Measurements from ENCODE around the gene NT5C2. TPM values are rescaled to one million over a fixed set of nuclear protein-coding genes. Genes with fewer than 3 reads are reported as not detected.

Gene NT5C2
- polyA plus RNA-seq, 3 donors = 16.5 to 60.6 (median 36.3) TPM

GRCh38 chr10:103109821-103110220 is 83.3 kb downstream of the NT5C2 start:
- WGBS, 3 donors = 60 to 90% (median 71%) methylated on average over 2 of the region's 2 CpGs
- no peak overlapping the region for H3K27ac ChIP-seq (ENCODE audit: low read depth, low read length)

- H3K27ac ChIP-seq (ENCODE audit: low read depth, low read length) = no peak overlapping the region
Observed at GRCh38 chr10:103106539-103106938, 86.5 kb downstream of the NT5C2 start.

GRCh38 chr10:103105462-103105861 is 87.6 kb downstream of the NT5C2 start:
- no peak overlapping the region for H3K27ac ChIP-seq (ENCODE audit: low read depth, low read length)
- WGBS, 3 donors = 91 to 97% (median 91%) methylated on average over 1 of the region's 1 CpG

- WGBS, 3 donors = 41 to 45% (median 42%) methylated on average over 2 of the region's 2 CpGs
Observed at GRCh38 chr10:103104721-103105120, 88.4 kb downstream of the NT5C2 start.

GRCh38 chr10:103103989-103104388 is 89.1 kb downstream of the NT5C2 start:
- no peak overlapping the region for H3K27ac ChIP-seq (ENCODE audit: low read depth, low read length)
- WGBS, 3 donors = 86 to 97% (median 94%) methylated on average over 2 of the region's 2 CpGs

More at GRCh38 chr10:103104721-103105120, 88.4 kb downstream of the NT5C2 start:
- no peak overlapping the region for H3K27ac ChIP-seq (ENCODE audit: low read depth, low read length)

- H3K27ac ChIP-seq (ENCODE audit: low read depth, low read length) = no peak overlapping the region
- WGBS, 3 donors = 86 to 98% (median 91%) methylated on average over 3 of the region's 3 CpGs
Observed at GRCh38 chr10:103102195-103102594, 90.9 kb downstream of the NT5C2 start.

GRCh38 chr10:103100620-103101019 is 92.5 kb downstream of the NT5C2 start:
- WGBS, 3 donors = 71 to 83% (median 82%) methylated on average over 2 of the region's 2 CpGs
- H3K27ac ChIP-seq (ENCODE audit: low read depth, low read length) = no peak overlapping the region

- no peak overlapping the region for H3K27ac ChIP-seq (ENCODE audit: low read depth, low read length)
Observed at GRCh38 chr10:103098240-103098639, 94.8 kb downstream of the NT5C2 start.

- 59 to 85% (median 85%) methylated on average over 3 of the region's 3 CpGs for WGBS, 3 donors
- no peak overlapping the region for H3K27ac ChIP-seq (ENCODE audit: low read depth, low read length)
Observed at GRCh38 chr10:103096130-103096529, 96.9 kb downstream of the NT5C2 start.

GRCh38 chr10:103095005-103095404 is 98.1 kb downstream of the NT5C2 start:
- no peak overlapping the region for H3K27ac ChIP-seq (ENCODE audit: low read depth, low read length)

- WGBS, 3 donors = 96 to 98% (median 98%) methylated on average over 7 of the region's 7 CpGs
- H3K27ac ChIP-seq (ENCODE audit: low read depth, low read length) = no peak overlapping the region
Observed at GRCh38 chr10:103090911-103091310, 102.2 kb downstream of the NT5C2 start.

GRCh38 chr10:103089493-103089892 is 103.6 kb downstream of the NT5C2 start:
- 80 to 87% (median 87%) methylated on average over 10 of the region's 10 CpGs for WGBS, 3 donors

GRCh38 chr10:103086799-103087198 is 106.3 kb downstream of the NT5C2 start:
- no peak overlapping the region for H3K27ac ChIP-seq (ENCODE audit: low read depth, low read length)
- WGBS, 3 donors = 91 to 100% (median 96%) methylated on average over 2 of the region's 2 CpGs

More at GRCh38 chr10:103089493-103089892, 103.6 kb downstream of the NT5C2 start:
- no peak overlapping the region for H3K27ac ChIP-seq (ENCODE audit: low read depth, low read length)

- no peak overlapping the region for H3K27ac ChIP-seq (ENCODE audit: low read depth, low read length)
- 75 to 94% (median 94%) methylated on average over 2 of the region's 2 CpGs for WGBS, 3 donors
Observed at GRCh38 chr10:103086261-103086660, 106.8 kb downstream of the NT5C2 start.

- 88 to 90% (median 89%) methylated on average over 5 of the region's 5 CpGs for WGBS, 3 donors
Observed at GRCh38 chr10:103083977-103084320, 109.1 kb downstream of the NT5C2 start.

GRCh38 chr10:103083266-103083976 is 109.7 kb downstream of the NT5C2 start:
- no peak overlapping the region for H3K27ac ChIP-seq (ENCODE audit: low read depth, low read length)
- 94 to 97% (median 94%) methylated on average over 7 of the region's 7 CpGs for WGBS, 3 donors

More at GRCh38 chr10:103083977-103084320, 109.1 kb downstream of the NT5C2 start:
- no peak overlapping the region for H3K27ac ChIP-seq (ENCODE audit: low read depth, low read length)

- 93 to 100% (median 100%) methylated on average over 1 of the region's 1 CpG for WGBS, 3 donors
- H3K27ac ChIP-seq (ENCODE audit: low read depth, low read length) = no peak overlapping the region
Observed at GRCh38 chr10:103082683-103083082, 110.4 kb downstream of the NT5C2 start.

GRCh38 chr10:103080891-103081581 is 112.0 kb downstream of the NT5C2 start:
- 94 to 95% (median 94%) methylated on average over 4 of the region's 4 CpGs for WGBS, 3 donors
- no peak overlapping the region for H3K27ac ChIP-seq (ENCODE audit: low read depth, low read length)

- 81 to 89% (median 88%) methylated on average over 11 of the region's 11 CpGs for WGBS, 3 donors
- no peak overlapping the region for H3K27ac ChIP-seq (ENCODE audit: low read depth, low read length)
Observed at GRCh38 chr10:103079946-103080345, 113.1 kb downstream of the NT5C2 start.

GRCh38 chr10:103079100-103079499 is 114.0 kb downstream of the NT5C2 start:
- H3K27ac ChIP-seq (ENCODE audit: low read depth, low read length) = no peak overlapping the region
- WGBS, 3 donors = 95 to 97% (median 97%) methylated on average over 7 of the region's 7 CpGs

Data from adipose tissue (tissue), 3 donors.